ENCODE results near the gene ZNF681. TPM values are rescaled to one million over a fixed set of nuclear protein-coding genes. Genes with fewer than 3 reads are reported as not detected.
A peak's percentile ranks its signal among the peaks of the same experiment; 100 is the strongest.

ZNF681 gene
- total and polyA plus RNA-seq, 9 of the 15 experiments (the other 6 are each of a cell fraction or from before 2014, with no cell fraction given): 2.8 to 8.6 (median 4.1) TPM

DNA sequence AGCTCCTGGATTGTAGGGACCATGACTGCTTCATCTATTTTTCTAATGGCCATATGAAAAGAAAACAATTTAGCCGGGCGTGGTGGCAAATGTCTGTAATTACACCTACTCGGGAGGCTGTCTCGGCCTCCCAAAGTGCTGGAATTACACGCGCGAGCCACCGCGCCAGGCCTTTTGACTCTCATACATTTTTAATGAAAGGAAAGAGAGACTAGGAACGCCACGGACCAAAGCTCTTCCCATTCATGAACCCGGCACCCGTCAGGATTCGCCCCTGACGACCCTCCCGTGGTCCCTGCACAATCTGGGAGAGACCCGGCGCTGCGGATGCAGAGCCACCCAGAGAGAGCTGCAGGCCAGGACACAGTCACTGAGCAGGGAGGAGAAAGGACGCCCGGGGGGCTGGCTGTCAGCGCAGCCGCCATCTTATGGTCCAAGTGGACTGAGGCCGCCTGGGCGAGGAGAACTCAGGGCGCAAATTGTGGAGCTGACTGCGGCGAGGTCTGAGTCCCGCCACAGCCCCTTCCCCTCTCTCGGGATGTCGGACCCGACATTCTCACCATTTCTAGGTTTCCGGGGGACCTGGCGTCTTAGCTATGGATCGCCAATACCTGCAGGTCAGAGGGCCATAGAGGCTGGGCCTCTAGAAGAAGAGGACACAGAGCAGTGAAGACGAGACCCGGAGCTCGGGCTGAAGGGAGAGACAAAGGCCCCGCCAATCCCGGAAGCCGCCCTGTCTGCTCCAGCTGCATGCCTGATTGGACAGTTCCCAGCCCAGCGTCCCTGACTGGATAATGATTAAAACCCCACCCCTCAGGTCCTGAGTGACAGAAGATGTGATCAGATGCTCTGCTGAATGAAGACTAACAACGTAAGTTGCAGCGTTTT is at the start of gene ZNF681 (continued):
- TF ChIP-seq MBD2 (IDR thresholded peaks at IDR 0.05; ENCODE audit: borderline replicate concordance, low read depth) (peak; percentile 65; the same call in 1 of the 2 replicates), HDAC1 (IDR thresholded peaks at IDR 0.05) (0 out of 4 replicates have a peak, but pooled peaks of 1 of the 2 experiments have one; percentile 42), TBP (optimal IDR thresholded peaks at IDR 0.05; ENCODE audit: low read depth, low read length) (peak; percentile 82), POLR2H (tag; IDR thresholded peaks at IDR 0.05; ENCODE audit: low read depth) (peak; percentile 76)

DNA sequence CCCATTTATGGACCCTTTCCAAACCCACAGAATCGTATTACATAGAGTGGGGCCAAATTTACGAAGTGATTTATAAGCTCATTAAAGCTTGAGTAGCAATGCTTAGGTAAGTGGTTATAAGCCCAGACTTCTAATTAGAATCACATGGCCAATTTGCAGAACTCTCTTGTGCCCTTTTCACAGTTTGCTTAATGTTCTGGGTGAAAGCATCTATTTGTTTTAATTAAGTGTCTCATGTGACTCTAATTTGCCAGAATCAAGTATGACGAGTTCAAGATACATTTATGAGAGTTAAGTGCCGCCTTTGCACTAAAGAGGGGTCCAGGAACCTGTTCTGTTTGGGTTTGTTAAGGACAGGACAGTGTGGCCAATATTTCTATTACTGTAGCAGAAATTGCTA is 46.0 kb upstream of the ZNF681 start:
- Histone ChIP-seq H3K36me3 (ENCODE audit: control insufficient read depth, insufficient read depth, low read length) (peaks cover 4% of the 10 kb centered on the region; the same call in 1 of the 3 replicates), H3K79me2 (ENCODE audit: control insufficient read depth, insufficient read depth, low read length) (peaks cover 2% of the 10 kb centered on the region; the same call in 2 of the 3 replicates), H3K27ac (ENCODE audit: extremely low read depth, low read depth, low read length) (no peak overlapping the region), H4K20me1 (replicated peaks; ENCODE audit: control insufficient read depth, insufficient read depth, low read length) (no peaks in the 10 kb centered on the region), H3K4me3 (no peak overlapping the region), H3K4me2 (ENCODE audit: insufficient read depth, low read length) (no peak overlapping the region), H3K4me1 (replicated peaks in 1 of 2; ENCODE audit: control insufficient read depth in 2 of 2, insufficient read depth in 2 of 2, low read length in 2 of 2) (no peaks in the 10 kb centered on the region), H3K9me3 (replicated peaks; ENCODE audit: control insufficient read depth, insufficient read depth, low read depth, low read length) (no peaks in the 10 kb centered on the region), H2AFZ (ENCODE audit: low read depth, low read length) (no peak overlapping the region), H3K27me3 (ENCODE audit: control insufficient read depth in 2 of 2, insufficient read depth in 2 of 2, low read length in 2 of 2) (no peaks in the 10 kb centered on the region), H3K9me1 (ENCODE audit: control insufficient read depth, insufficient read depth, low read length) (no peaks in the 10 kb centered on the region), H3K9ac (ENCODE audit: insufficient read depth in 1 of 2, low read depth in 2 of 2, low read length in 2 of 2) (no peak overlapping the region)
- in situ Hi-C loops (cut with MboI): no loop called here
- WGBS (ENCODE audit: insufficient coverage, low coverage, missing lambda C conversion rate): 90% methylated on average over 4 of the region's 4 CpGs
- no TSS peak for BruUV-seq (replicated peaks)
- intact Hi-C loops (cut with micrococcal nuclease): no loop called here
- DNase-seq (ENCODE audit: extremely low read depth in 1 of 4, low spot score in 3 of 4): no peak
- CTCF ChIA-PET (ENCODE audit: low intra/inter-chr PET ratio): no interaction called here
- POLR2A ChIA-PET: no interaction called here
- no peak for FAIRE-seq
- no peak for TF ChIP-seq POLR2AphosphoS2 (IDR thresholded peaks at IDR 0.05; ENCODE audit: low read length)
- TF ChIP-seq EZH2 (IDR thresholded peaks at IDR 0.05; ENCODE audit: borderline replicate concordance, low read depth, low read length): no peak
- TF ChIP-seq ZBED1 (IDR thresholded peaks at IDR 0.05): no peak
- no peak for TF ChIP-seq MAFF (IDR thresholded peaks at IDR 0.05; ENCODE audit: low read length)
- no peak for TF ChIP-seq SOX6 (IDR thresholded peaks at IDR 0.05)
- no peak for TF ChIP-seq POLR2G (IDR thresholded peaks at IDR 0.05; ENCODE audit: low read depth, low read length)
- no peak for TF ChIP-seq GATAD2A (IDR thresholded peaks at IDR 0.05)
- TF ChIP-seq, protein P1, sequence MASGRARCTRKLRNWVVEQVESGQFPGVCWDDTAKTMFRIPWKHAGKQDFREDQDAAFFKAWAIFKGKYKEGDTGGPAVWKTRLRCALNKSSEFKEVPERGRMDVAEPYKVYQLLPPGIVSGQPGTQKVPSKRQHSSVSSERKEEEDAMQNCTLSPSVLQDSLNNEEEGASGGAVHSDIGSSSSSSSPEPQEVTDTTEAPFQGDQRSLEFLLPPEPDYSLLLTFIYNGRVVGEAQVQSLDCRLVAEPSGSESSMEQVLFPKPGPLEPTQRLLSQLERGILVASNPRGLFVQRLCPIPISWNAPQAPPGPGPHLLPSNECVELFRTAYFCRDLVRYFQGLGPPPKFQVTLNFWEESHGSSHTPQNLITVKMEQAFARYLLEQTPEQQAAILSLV (tag; IDR thresholded peaks at IDR 0.05): no peak
- no peak for ATAC-seq
